BJ (cell line): ENCODE results near the gene CAPNS1. TPM values are rescaled to one million over a fixed set of nuclear protein-coding genes. Genes with fewer than 3 reads are reported as not detected.

ENCODE experiments used
- CTCF ChIA-PET: fragments of 350-600 bp; formaldehyde crosslinking; extraction: SDS; loops from one replicate; lab custom pipeline; 2021; ENCODE audit warnings: antibody characterized with exemption, inconsistent platforms; lab: Yijun Ruan, JAX
- POLR2A ChIA-PET: fragments of 300-600 bp; sonication (Branson Sonifier 250); formaldehyde crosslinking; extraction: SDS; loops from one replicate; lab custom pipeline; 2021; ENCODE audit warnings: antibody characterized with exemption; lab: Charles Lee
- DNase-seq: peaks from one replicate; pipeline ENCODE4 v3.0.0-alpha.2; 2011; ENCODE audit warnings: low read depth
- H3K27me3 ChIP-seq: 2 replicates; pipeline ENCODE4 v1.6.0; 2011; ENCODE audit warnings: low read length; ENCODE audit not compliant: control insufficient read depth, insufficient read depth
- H3K36me3 ChIP-seq: 2 replicates; pipeline ENCODE4 v1.5.1; 2011; ENCODE audit warnings: low read length; ENCODE audit not compliant: control insufficient read depth, insufficient read depth
- H3K4me3 ChIP-seq: 2 replicates; pipeline ENCODE4 v1.5.1; 2011; ENCODE audit warnings: low read depth, mild to moderate bottlenecking, control low read depth, low read length
- CTCF ChIP-seq: IDR thresholded peaks from 2 replicates; pipeline ENCODE4 v1.5.1; 2011; ENCODE audit warnings: low read depth, mild to moderate bottlenecking, control low read depth, inconsistent platforms, low read length, moderate library complexity; ENCODE audit not compliant: insufficient read depth
- polyA plus RNA-seq: library from polyadenylated mRNA; depleted of rRNA; stranded (reverse); fragments of >200 nt; gene quantifications from 2 replicates; pipeline ENCODE4 v1.2.3, GENCODE V29; 2011

CAPNS1 gene
- polyA plus RNA-seq, 1 experiment, result 1,299 TPM

- CTCF ChIA-PET, result interaction anchor here (0.6 to 2.8 kb wide), 4 partner anchors 9 to 1417 kb away, joined by 3 to 8 read pairs (median 6); no protein-coding TSS in a partner anchor
- TF ChIP-seq CTCF, result no peak
- Histone ChIP-seq H3K36me3 (peaks cover 2% of the 10 kb centered on the region), H3K4me3 (no peak overlapping the region), H3K27me3 (no peaks in the 10 kb centered on the region)
- DNase-seq, result no peak
- POLR2A ChIA-PET, result no interaction called here
Measured at GRCh38 chr19:36136964-36137686, 2.7 kb upstream of the CAPNS1 start.

- POLR2A ChIA-PET, result interaction anchor here (1.0 kb wide), 1 partner anchor 11 kb away, joined by 4 read pairs; no protein-coding TSS in a partner anchor
- no peaks in the 10 kb centered on the region for H3K27me3 ChIP-seq
- no peak for TF ChIP-seq CTCF
- DNase-seq, result no peak
- peaks cover 9% of the 10 kb centered on the region for H3K36me3 ChIP-seq
- H3K4me3 ChIP-seq, result peak overlapping the region; percentile 94
- CTCF ChIA-PET, result interaction anchor here (3.1 kb wide), 1 partner anchor 11 kb away, joined by 13 read pairs; no protein-coding TSS in a partner anchor
Measured at GRCh38 chr19:36139120-36139472, 770 bp upstream of the CAPNS1 start.

GRCh38 chr19:36140304-36141038 is 605 bp downstream of the CAPNS1 start:
- TF ChIP-seq CTCF, result no peak
- Histone ChIP-seq H3K27me3 (no peaks in the 10 kb centered on the region), H3K36me3 (peaks cover 11% of the 10 kb centered on the region), H3K4me3 (peak overlapping the region; percentile 94)
- no peak for DNase-seq
- ChIA-PET CTCF (interaction anchor here (1.1 to 3.1 kb wide), 2 partner anchors 11 to 13 kb away, joined by 3 to 13 read pairs; no protein-coding TSS in a partner anchor), POLR2A (interaction anchor here (1.0 kb wide), 1 partner anchor 13 kb away, joined by 4 read pairs; no protein-coding TSS in a partner anchor)

- ChIA-PET POLR2A (no interaction called here), CTCF (interaction anchor here (1.1 to 1.4 kb wide), 2 partner anchors 10 to 14 kb away, joined by 3 read pairs; no protein-coding TSS in a partner anchor)
- H3K4me3 ChIP-seq, result peak overlapping the region; percentile 94
- H3K36me3 ChIP-seq, result peaks cover 19% of the 10 kb centered on the region
- DNase-seq, result no peak
- no peak for TF ChIP-seq CTCF
- no peaks in the 10 kb centered on the region for H3K27me3 ChIP-seq
Measured at GRCh38 chr19:36141039-36141927, 1.4 kb downstream of the CAPNS1 start.
